ENCODE measurements around the gene KCNK3. TPM values are rescaled to one million over a fixed set of nuclear protein-coding genes. Genes with fewer than 3 reads are reported as not detected.

Gene KCNK3
- total RNA-seq, 1 donor from 2014 or later, result 6.6 TPM

DNA sequence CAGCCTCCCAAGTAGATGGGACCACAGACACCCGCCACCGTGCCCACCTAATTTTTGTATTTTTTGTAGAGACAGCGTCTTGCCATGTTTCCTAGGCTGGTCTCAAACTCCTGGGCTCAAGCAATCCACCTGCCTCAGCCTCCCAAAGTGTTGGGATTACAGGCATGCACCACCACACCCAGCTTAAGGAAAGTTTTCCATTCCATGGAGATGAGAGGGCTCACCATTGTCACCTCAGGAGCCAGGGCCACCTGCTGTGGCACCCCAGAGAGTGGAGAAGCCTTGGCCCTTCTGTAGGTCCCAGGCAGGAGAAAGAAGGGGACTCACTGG, 76.2 kb downstream of the KCNK3 start:
- H3K4me1 Mint-ChIP-seq, result peaks cover 27% of the 10 kb centered on the region
- no peak for DNase-seq (ENCODE audit: low spot score in 2 of 2, unreplicated experiment in 2 of 2)
- H3K9me3 Mint-ChIP-seq, result no peaks in the 10 kb centered on the region
- TF ChIP-seq, protein P1, sequence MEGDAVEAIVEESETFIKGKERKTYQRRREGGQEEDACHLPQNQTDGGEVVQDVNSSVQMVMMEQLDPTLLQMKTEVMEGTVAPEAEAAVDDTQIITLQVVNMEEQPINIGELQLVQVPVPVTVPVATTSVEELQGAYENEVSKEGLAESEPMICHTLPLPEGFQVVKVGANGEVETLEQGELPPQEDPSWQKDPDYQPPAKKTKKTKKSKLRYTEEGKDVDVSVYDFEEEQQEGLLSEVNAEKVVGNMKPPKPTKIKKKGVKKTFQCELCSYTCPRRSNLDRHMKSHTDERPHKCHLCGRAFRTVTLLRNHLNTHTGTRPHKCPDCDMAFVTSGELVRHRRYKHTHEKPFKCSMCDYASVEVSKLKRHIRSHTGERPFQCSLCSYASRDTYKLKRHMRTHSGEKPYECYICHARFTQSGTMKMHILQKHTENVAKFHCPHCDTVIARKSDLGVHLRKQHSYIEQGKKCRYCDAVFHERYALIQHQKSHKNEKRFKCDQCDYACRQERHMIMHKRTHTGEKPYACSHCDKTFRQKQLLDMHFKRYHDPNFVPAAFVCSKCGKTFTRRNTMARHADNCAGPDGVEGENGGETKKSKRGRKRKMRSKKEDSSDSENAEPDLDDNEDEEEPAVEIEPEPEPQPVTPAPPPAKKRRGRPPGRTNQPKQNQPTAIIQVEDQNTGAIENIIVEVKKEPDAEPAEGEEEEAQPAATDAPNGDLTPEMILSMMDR (IDR thresholded peaks at IDR 0.05; ENCODE audit: unreplicated experiment), result no peak
- no peak overlapping the region for H3K4me3 Mint-ChIP-seq
- H3K36me3 Mint-ChIP-seq, result no peaks in the 10 kb centered on the region
- H3K27ac Mint-ChIP-seq, result no peak overlapping the region
- H3K27me3 Mint-ChIP-seq (ENCODE audit: low read depth), result no peaks in the 10 kb centered on the region

DNA sequence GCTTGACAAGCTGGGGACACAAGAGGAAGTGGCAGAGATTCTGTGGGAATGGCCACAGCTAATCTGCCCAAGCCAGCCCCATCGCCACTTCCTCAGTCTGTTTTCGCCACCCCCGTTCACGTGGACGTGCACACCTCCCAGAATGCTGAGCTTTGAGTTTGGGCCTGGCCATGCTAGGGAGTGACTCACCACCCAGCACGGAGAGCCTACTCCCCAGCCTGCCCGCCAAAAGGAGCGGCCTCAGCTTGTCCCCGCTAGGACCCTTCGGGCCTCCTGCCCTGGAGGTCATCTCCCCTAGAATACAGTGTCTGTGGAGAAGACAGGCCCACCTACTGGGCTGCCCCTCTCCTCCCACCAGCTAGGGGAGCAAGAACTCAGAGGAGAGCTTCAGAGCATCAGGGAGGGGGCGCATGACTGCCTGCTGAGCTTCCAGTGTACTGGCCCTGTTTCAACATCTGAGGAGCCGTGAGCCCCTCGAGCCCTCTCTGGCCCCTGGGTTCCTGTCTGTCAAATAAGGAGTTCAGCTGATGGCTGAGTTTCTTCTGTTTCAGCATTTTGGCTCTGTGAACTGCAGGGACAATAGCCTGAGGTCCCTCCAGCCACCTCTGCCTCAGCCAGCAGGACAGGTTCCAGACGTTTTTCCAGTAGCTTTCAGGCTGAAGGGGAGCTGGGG, 76.7 kb downstream of the KCNK3 start:
- peak overlapping the region; percentile 61 for H3K27ac Mint-ChIP-seq
- H3K4me3 Mint-ChIP-seq, result no peak overlapping the region
- H3K9me3 Mint-ChIP-seq, result no peaks in the 10 kb centered on the region

GRCh38 chr2:26770986-26771586, 78.6 kb downstream of the KCNK3 start:
- Mint-ChIP-seq H3K36me3 (peaks cover under 1% of the 10 kb centered on the region), H3K4me1 (peaks cover 12% of the 10 kb centered on the region), H3K4me3 (no peak overlapping the region), H3K27me3 (ENCODE audit: low read depth) (no peaks in the 10 kb centered on the region), H3K27ac (no peak overlapping the region), H3K9me3 (no peaks in the 10 kb centered on the region)
- TF ChIP-seq, protein P1 (IDR thresholded peaks at IDR 0.05; ENCODE audit: unreplicated experiment), result peak; percentile 34
- DNase-seq (ENCODE audit: low spot score in 2 of 2, unreplicated experiment in 2 of 2), result no peak

More for the DNA sequence above, 76.7 kb downstream of the KCNK3 start:
- Mint-ChIP-seq H3K4me1 (peaks cover 27% of the 10 kb centered on the region), H3K36me3 (no peaks in the 10 kb centered on the region), H3K27me3 (ENCODE audit: low read depth) (no peaks in the 10 kb centered on the region)
- no peak for DNase-seq (ENCODE audit: low spot score in 2 of 2, unreplicated experiment in 2 of 2)
- TF ChIP-seq, protein P1 (IDR thresholded peaks at IDR 0.05; ENCODE audit: unreplicated experiment), result no peak

DNA sequence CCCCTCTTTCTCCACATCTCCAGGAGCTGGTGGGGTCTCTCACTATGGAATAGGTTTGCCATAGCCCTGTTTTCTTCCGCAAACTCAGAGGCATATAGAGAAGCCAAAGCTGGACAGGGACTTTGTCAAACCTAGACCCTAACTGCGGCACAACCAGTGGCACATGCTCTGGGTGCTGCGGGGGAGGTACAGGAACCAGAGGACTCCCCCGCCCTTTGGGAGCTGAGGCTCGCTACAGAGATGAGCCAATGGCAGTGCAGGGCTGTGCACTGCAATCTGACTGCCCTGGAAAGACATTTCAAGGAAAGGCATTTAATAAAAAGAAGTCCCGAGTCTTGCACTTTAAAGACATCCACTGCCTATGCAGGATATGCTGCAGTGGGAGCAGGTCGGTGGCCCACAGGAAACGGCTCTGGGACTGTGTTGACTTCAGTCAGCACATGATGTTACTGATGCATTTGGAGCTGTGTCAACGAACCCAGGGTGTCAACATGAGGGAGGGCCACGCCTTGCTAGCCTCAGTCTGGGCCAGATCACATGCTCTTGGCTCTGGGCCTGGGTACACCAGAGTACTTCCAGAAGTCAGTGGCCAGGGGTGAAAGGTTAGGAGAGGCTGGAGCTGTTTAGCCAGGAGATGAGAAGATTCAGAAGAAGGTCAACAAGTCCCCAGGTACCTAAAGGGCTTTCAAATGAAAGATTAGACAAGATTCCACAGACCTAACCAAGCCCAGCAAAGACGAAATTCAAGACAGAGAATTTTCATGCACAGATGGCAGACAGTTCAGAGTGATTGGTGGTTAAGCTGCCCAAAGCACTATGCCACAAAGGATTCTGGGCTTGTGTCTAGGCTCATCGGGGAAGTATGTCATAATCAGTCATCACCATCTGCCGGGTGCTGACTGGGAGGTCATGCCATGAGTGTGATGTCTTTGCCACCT, 79.8 kb downstream of the KCNK3 start:
- DNase-seq (ENCODE audit: low spot score in 2 of 2, unreplicated experiment in 2 of 2), result no peak
- H3K27me3 Mint-ChIP-seq (ENCODE audit: low read depth), result no peaks in the 10 kb centered on the region
- H3K27ac Mint-ChIP-seq, result peak overlapping the region; percentile 23
- peaks cover 12% of the 10 kb centered on the region for H3K4me1 Mint-ChIP-seq
- TF ChIP-seq, protein P1 (IDR thresholded peaks at IDR 0.05; ENCODE audit: unreplicated experiment), result no peak
- H3K36me3 Mint-ChIP-seq, result peaks cover 6% of the 10 kb centered on the region
- H3K9me3 Mint-ChIP-seq, result no peaks in the 10 kb centered on the region
- no peak overlapping the region for H3K4me3 Mint-ChIP-seq

DNA sequence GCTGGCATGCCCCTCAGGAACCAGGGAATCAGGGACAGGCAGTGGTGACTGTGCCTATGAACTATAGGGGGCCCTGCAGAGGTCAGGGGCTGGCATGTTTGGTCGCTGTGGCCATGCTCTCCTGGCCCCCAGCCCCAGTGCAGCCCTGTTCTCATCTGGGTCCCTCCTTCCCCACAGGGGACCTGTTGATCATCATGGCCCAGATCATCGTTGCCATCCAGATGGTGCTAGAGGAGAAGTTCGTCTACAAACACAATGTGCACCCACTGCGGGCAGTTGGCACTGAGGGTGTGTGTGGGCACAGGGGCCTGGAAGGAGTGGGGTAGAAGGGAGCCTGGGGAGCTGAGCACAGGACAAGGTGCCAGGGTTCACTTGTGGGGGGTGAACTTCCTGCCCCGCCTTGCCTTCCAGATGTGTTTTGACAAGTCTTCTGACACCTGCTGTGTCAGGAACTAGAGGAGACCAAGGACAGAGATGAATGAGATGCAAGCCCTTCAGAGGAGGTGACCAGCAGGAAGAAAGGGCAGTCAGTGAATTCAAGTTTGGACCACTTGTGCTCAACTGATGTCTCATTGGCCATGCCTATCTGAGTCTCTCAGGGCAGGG, 83.8 kb downstream of the KCNK3 start:
- TF ChIP-seq, protein P1 (IDR thresholded peaks at IDR 0.05; ENCODE audit: unreplicated experiment), result no peak
- no peak overlapping the region for H3K4me3 Mint-ChIP-seq
- H3K27me3 Mint-ChIP-seq (ENCODE audit: low read depth), result no peaks in the 10 kb centered on the region
- H3K4me1 Mint-ChIP-seq, result peaks cover 4% of the 10 kb centered on the region
- peaks cover 22% of the 10 kb centered on the region for H3K36me3 Mint-ChIP-seq
- no peaks in the 10 kb centered on the region for H3K9me3 Mint-ChIP-seq
- no peak overlapping the region for H3K27ac Mint-ChIP-seq
- DNase-seq (ENCODE audit: low spot score in 2 of 2, unreplicated experiment in 2 of 2), result no peak
